ENCODE data around the gene ZDHHC19. TPM values are rescaled to one million over a fixed set of nuclear protein-coding genes. Genes with fewer than 3 reads are reported as not detected.

Gene ZDHHC19
- total RNA-seq, 1 experiment from 2014 or later, result not detected

- DNase-seq (ENCODE audit: low spot score), result no peak
Observed at GRCh38 chr3:196149375-196149774, 61.8 kb downstream of the ZDHHC19 start.

Small RNA genes lying within 50 kb of the gene (small RNA-seq; reads per million reads assigned to genes)
- gene RF00019, result not detected

Other genes with a start within 250 kb of the ZDHHC19 start
- 234 and 253 TPM in 2 replicates for gene TFRC, start 129.3 kb downstream of the ZDHHC19 start, total RNA-seq (2014; rRNA removed; shearing (Covaris generic))
- gene SLC51A, start 5.1 kb upstream of the ZDHHC19 start, total RNA-seq (2014; rRNA removed; shearing (Covaris generic)), result 0.26 TPM in 1 of 2 replicates, not detected in the other
- 30.6 and 51.8 TPM in 2 replicates for gene PCYT1A, start 76.3 kb upstream of the ZDHHC19 start, total RNA-seq (2014; rRNA removed; shearing (Covaris generic))
- 11.1 and 15.5 TPM in 2 replicates for gene DYNLT2B, start 106.8 kb upstream of the ZDHHC19 start, total RNA-seq (2014; rRNA removed; shearing (Covaris generic))
- gene TM4SF19, start 127.0 kb upstream of the ZDHHC19 start, total RNA-seq (2014; rRNA removed; shearing (Covaris generic)), result not detected in 2 replicates
- gene UBXN7, start 221.0 kb upstream of the ZDHHC19 start, total RNA-seq (2014; rRNA removed; shearing (Covaris generic)), result 7.0 and 9.3 TPM in 2 replicates

All from HT-29 (cell line).